Esophagus squamous epithelium (tissue), 5 donors: ENCODE data around the gene ABCC2. TPM values are rescaled to one million over a fixed set of nuclear protein-coding genes. Genes with fewer than 3 reads are reported as not detected.

Source experiments
- DNase-seq: peaks from one replicate; lab custom pipeline; 2025; lab: John Stamatoyannopoulos, UW
- H3K27ac ChIP-seq, 4 donors: fragments of 200-600 bp; sonication (generic); one replicate each; pipeline ENCODE4 v1.5.1; 2016 to 2019; ENCODE audit warnings: mild to moderate bottlenecking in 1 of 4
- H3K27me3 ChIP-seq, 4 donors: fragments of 200-600 bp; sonication (generic); 1 replicate in 3 of 4; 2 replicates in 1 of 4; pipeline versions ENCODE4 v1.5.1 to v1.6.0; 2017 to 2021; ENCODE audit warnings: antibody characterized with exemption in 1 of 4
- H3K36me3 ChIP-seq, 3 donors: fragments of 200-600 bp; sonication (generic); one replicate each; pipeline ENCODE4 v1.5.1; 2016 to 2019
- H3K4me1 ChIP-seq, 3 donors: fragments of 200-600 bp; sonication (generic); one replicate each; pipeline ENCODE4 v1.5.1; 2017 to 2019
- H3K4me3 ChIP-seq, 4 donors: fragments of 200-600 bp; sonication (generic); 1 replicate in 3 of 4; 2 replicates in 1 of 4; pipeline ENCODE4 v1.5.1; 2016 to 2019; ENCODE audit warnings: mild to moderate bottlenecking in 2 of 4, moderate library complexity in 1 of 4
- H3K9me3 ChIP-seq, 3 donors: fragments of 200-600 bp; sonication (generic); one replicate each; pipeline ENCODE4 v1.5.1; 2016 to 2019
- POLR2A ChIP-seq, 4 donors: fragments of 450-650 bp; IDR thresholded peaks; one replicate each; pipeline ENCODE4 v1.6.1; 2017; ENCODE audit warnings: antibody characterized with exemption in 4 of 4, mild to moderate bottlenecking in 4 of 4, moderate library complexity in 3 of 4
- WGBS, 2 donors: methylation state at CpG; one replicate each; pipeline ENCODE4 v1.1.5; 2018; 5-methylcytosine and 5-hydroxymethylcytosine counted together
- intact Hi-C: fragments of 100-400 bp; cut with DNase I; formaldehyde crosslinking; loops from one replicate; pipeline ENCODE4 v1.15.0; 2022
- total RNA-seq, 4 donors: library from RNA; depleted of rRNA; stranded (reverse); fragments of >200 nt; gene quantifications; one replicate each; pipeline ENCODE4 v1.1.0, GENCODE V29; 2016
- TF ChIP-seq, protein P1 (sequence below), 6 experiments: fragments of 450-650 bp in 4 of 6; fragments of 200-600 bp in 2 of 6; sonication (generic) in 2 of 6; IDR thresholded peaks; one replicate each; pipeline ENCODE4 v1.5.1; 2016 to 2019; ENCODE audit warnings: antibody characterized with exemption in 6 of 6, mild to moderate bottlenecking in 4 of 6, moderate library complexity in 4 of 6
- donor health status: DM: yes; HTN: yes; CAD: no.

Gene ABCC2
- total RNA-seq, 4 donors from 2014 or later, result 0.61 to 2.2 (median 1.1) TPM

DNA sequence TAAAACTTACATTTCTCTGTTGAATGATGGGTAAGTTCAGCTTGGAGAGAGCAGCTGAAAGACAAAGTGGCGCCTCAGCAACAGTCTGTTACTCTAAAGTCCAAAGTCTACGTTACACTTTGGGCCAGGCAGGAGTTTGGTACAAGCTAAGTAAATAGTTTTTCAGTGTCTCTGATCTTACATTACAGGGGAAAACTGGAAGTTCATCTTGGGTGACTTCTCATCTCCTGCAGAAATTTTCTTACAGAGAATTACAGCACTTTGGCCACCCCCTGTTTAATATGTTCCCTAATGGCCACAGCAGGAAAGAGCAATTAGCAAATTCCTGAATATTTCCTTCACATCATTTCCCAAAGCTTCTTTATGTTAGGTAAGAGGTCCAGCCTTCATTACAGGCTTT, 67.1 kb downstream of the ABCC2 start:
- intact Hi-C loops, result no loop called here
- Histone ChIP-seq H3K27me3 (no peaks in the 10 kb centered on the region), H3K36me3 (no peaks in the 10 kb centered on the region), H3K4me1 (peaks cover 6 to 11% (median 9%) of the 10 kb centered on the region in 3 donors), H3K9me3 (no peaks in the 10 kb centered on the region), H3K27ac (no peak overlapping the region), H3K4me3 (no peak overlapping the region)
- 88 to 94% methylated on average over 2 of the region's 2 CpGs for WGBS, 2 donors
- no peak for DNase-seq
- no peak for TF ChIP-seq POLR2A (IDR thresholded peaks at IDR 0.05)
- TF ChIP-seq, protein P1, sequence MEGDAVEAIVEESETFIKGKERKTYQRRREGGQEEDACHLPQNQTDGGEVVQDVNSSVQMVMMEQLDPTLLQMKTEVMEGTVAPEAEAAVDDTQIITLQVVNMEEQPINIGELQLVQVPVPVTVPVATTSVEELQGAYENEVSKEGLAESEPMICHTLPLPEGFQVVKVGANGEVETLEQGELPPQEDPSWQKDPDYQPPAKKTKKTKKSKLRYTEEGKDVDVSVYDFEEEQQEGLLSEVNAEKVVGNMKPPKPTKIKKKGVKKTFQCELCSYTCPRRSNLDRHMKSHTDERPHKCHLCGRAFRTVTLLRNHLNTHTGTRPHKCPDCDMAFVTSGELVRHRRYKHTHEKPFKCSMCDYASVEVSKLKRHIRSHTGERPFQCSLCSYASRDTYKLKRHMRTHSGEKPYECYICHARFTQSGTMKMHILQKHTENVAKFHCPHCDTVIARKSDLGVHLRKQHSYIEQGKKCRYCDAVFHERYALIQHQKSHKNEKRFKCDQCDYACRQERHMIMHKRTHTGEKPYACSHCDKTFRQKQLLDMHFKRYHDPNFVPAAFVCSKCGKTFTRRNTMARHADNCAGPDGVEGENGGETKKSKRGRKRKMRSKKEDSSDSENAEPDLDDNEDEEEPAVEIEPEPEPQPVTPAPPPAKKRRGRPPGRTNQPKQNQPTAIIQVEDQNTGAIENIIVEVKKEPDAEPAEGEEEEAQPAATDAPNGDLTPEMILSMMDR (IDR thresholded peaks at IDR 0.05), result no peak

DNA sequence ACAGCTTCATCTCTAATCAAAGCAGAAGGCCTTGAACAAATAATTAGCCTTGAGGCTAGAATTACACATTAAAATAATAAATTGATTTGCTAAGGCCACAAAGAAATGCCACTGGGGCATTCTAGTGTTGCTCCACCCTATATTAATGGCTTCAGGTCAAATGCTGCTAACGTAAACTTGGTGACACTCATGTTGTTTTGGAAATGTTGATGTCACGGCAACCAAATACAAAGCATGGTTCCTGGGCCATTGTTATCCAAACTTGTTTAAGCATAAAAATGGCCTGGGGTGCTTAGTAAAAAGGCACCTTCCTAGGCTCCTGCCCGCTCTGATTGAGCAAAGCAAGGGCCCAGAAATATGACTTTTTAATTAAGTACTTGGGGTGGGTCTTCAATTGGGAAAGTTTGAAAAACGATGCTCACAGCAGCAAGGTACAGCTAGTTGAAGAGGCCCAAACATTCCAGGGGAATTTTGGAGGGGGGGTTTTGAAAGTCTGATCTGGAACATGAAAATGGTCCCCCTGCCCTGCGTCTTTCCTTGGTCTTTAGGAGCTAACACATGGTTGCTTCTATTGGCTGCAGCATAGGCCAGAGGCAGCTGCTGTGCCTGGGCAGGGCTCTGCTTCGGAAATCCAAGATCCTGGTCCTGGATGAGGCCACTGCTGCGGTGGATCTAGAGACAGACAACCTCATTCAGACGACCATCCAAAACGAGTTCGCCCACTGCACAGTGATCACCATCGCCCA, 67.8 kb downstream of the ABCC2 start:
- intact Hi-C loops, result no loop called here
- no peaks in the 10 kb centered on the region for H3K27me3 ChIP-seq
- no peak for TF ChIP-seq POLR2A (IDR thresholded peaks at IDR 0.05)
- TF ChIP-seq, protein P1 (IDR thresholded peaks at IDR 0.05), result no peak
- DNase-seq, result no peak
- H3K4me3 ChIP-seq, result no peak overlapping the region
- whole genome bisulfite sequencing, 2 donors, result 66 to 72% methylated on average over 10 to 11 of the region's 11 CpGs
- peaks cover 6 to 11% (median 9%) of the 10 kb centered on the region in 3 donors for H3K4me1 ChIP-seq
- H3K9me3 ChIP-seq, result no peaks in the 10 kb centered on the region
- H3K27ac ChIP-seq, result no peak overlapping the region
- H3K36me3 ChIP-seq, result no peaks in the 10 kb centered on the region

DNA sequence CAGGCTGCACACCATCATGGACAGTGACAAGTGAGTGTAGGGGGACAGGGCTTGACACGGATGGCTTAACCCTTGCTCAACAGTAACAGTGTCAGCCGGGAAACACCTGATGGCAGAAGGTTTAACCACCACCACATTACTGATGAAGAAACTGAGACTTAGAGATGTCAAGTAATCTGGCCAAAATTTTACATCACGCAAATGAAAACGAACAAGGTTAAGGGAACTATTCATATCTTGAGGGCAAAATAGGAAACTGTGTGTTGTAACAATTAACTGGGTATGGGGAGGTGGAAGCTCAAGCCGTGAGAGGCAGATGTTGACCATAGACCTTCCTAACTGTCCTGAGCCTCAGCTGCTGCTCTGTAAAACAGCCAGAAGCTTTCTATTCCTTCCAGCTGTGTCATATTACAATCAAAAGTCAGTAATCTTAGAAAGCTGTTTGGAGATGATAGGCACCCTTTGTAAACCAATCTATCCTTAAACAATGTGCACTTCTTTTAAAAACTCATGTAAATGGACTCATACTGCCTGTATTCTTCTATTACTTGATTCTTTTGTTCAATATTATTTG, 68.4 kb downstream of the ABCC2 start:
- Histone ChIP-seq H3K9me3 (no peaks in the 10 kb centered on the region), H3K4me3 (no peak overlapping the region), H3K36me3 (no peaks in the 10 kb centered on the region), H3K27ac (no peak overlapping the region), H3K27me3 (no peaks in the 10 kb centered on the region), H3K4me1 (peaks cover 6% of the 10 kb centered on the region in 3 donors)
- no peak for TF ChIP-seq POLR2A (IDR thresholded peaks at IDR 0.05)
- TF ChIP-seq, protein P1 (IDR thresholded peaks at IDR 0.05), result no peak
- DNase-seq, result no peak
- intact Hi-C loops, result no loop called here
- WGBS, 2 donors, result 55 to 58% methylated on average over 5 of the region's 5 CpGs

DNA sequence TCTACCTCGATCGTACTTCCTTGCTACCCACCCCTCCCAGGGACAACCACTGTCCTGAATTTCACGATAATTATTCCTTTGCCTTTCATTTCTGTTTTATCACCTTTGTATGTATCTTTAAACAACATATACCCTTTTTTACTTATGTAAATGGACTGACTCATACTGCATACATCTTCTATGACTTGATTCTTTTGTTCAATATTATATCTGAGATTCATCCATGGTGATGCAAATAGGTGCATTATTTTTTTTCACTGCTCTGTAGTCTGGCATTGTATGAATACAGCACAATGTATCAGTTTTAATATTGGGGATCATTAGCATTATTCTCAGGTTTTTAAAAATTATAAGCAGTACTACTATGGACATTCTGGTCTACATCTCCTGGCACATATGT, 69.4 kb downstream of the ABCC2 start:
- WGBS, 2 donors, result 93 to 94% methylated on average over 3 of the region's 3 CpGs
- intact Hi-C loops, result no loop called here
- no peak for TF ChIP-seq POLR2A (IDR thresholded peaks at IDR 0.05)
- TF ChIP-seq, protein P1 (IDR thresholded peaks at IDR 0.05), result no peak

DNA sequence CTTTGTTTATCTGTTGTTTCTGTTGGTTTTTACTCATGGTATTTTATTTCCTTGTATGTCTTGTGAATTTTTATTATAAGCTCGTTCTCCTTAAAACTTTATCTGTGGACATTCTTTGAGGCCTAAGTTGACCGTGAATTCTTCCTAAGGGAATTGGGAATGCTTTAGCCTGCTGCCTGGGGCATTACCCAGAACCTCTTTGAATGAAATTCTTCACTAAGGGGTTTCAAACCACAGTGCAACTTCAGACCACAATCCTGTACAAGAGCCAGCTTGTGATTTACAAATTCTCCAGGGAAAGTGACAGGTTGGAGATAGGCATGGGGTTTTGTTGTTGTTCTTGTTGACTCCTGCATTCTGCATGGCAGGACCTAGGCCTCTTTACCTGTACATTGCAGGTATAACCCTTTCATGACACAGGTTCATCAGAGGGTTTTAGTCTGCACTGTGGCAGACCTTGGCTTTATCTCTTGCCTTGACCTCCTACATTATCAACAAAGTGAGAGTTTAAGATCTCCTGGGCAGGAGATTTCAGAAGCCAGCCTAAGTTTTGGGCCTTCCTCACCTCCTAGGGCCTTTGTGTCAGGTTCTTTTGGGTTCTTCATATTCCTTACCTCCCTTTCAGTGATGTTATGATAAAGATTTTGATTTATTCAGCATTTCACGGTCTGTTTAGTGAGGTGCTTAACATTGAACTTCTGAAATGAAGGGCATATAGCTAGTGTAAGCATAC, 70.2 kb downstream of the ABCC2 start:
- Histone ChIP-seq H3K27ac (no peak overlapping the region), H3K27me3 (no peaks in the 10 kb centered on the region), H3K9me3 (no peaks in the 10 kb centered on the region), H3K4me1 (no peaks in the 10 kb centered on the region), H3K4me3 (no peak overlapping the region), H3K36me3 (no peaks in the 10 kb centered on the region)
- 87 to 90% methylated on average over 3 of the region's 3 CpGs for WGBS, 2 donors
- no peak for TF ChIP-seq POLR2A (IDR thresholded peaks at IDR 0.05)
- TF ChIP-seq, protein P1 (IDR thresholded peaks at IDR 0.05), result no peak
- DNase-seq, result no peak
- intact Hi-C loops, result no loop called here

More for the DNA sequence above, 69.4 kb downstream of the ABCC2 start:
- no peaks in the 10 kb centered on the region for H3K36me3 ChIP-seq
- H3K4me1 ChIP-seq, result no peaks in the 10 kb centered on the region
- H3K27ac ChIP-seq, result no peak overlapping the region
- H3K9me3 ChIP-seq, result no peaks in the 10 kb centered on the region
- no peaks in the 10 kb centered on the region for H3K27me3 ChIP-seq
- H3K4me3 ChIP-seq, result no peak overlapping the region
- no peak for DNase-seq
